Cardiac ventricle fibroblast (primary cell): Measurements from ENCODE around the gene PIAS3. TPM values are rescaled to one million over a fixed set of nuclear protein-coding genes. Genes with fewer than 3 reads are reported as not detected.

Experiments
- total RNA-seq: library from RNA; depleted of rRNA; stranded (reverse); fragments of >200 nt; gene quantifications from 2 replicates; pipeline ENCODE4 v1.2.3, GENCODE V29; 2015

Gene PIAS3
- total RNA-seq = 26.1 and 26.3 TPM in 2 replicates

DNA sequence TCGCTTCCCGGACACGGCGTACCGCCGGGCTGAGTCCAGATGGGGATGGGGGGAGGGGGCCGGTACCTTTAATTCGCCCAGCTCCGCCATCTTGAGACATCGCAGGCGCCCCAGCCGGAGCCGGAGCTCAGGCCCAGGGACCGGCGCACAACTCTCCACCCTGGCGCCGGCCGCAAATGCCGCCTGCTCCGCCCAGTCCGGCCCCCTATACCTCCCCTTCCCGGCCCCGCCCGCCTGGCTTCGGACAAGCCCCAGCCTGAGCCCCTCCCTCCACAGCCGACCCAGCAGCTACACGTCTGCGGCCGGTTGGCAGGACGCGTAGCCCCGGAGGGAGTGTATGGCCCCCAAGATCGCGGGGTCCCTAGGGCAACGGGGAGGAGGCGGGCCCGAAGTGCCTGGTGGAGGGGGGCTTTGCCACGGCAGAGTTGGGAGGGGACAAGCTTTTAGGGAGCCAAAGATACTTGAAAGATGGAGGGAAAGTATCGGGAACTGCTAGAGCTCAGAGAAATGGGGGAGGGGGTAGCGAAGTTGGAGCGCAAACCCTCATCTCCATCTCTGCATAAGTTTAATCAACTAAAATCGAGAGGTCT lies at the start of gene PIAS3:
Gene PIAS3, minus strand, starts transcription at position 181 of the 590 bp plus-strand sequence. Its CDS starts 91 bp downstream, at position 90.

DNA sequence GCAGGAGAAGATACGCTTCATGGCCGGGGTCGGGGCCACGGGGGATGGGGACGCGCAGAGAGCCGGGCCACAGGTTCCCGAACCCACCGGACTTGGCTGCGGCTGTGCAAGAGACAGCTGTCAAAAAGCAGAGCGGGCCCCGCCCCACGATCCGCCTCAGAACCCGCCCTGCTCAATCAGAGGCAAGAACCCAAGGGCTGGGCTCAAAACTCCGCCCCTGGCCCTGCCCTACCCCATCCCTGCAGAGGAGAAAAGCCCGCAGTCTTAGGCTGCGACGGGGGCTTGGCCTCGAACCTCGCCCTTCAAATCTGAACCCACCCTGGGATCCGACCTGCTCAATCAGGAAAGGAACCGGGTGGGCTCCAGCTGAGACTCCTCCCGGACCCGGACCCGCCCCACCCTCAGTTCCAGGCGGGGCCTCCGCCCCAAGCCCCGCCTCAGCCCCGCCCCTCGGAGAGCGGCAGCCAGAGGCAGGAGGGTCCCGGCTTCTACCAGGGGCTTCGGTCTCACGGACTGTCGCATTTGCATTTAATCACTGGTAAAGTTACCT lies 26.9 kb upstream of the PIAS3 start, which contains the start of gene ANKRD35:
Gene ANKRD35, minus strand, starts transcription at position 129 of the 550 bp plus-strand sequence. Its CDS starts 108 bp downstream, at position 21.

DNA sequence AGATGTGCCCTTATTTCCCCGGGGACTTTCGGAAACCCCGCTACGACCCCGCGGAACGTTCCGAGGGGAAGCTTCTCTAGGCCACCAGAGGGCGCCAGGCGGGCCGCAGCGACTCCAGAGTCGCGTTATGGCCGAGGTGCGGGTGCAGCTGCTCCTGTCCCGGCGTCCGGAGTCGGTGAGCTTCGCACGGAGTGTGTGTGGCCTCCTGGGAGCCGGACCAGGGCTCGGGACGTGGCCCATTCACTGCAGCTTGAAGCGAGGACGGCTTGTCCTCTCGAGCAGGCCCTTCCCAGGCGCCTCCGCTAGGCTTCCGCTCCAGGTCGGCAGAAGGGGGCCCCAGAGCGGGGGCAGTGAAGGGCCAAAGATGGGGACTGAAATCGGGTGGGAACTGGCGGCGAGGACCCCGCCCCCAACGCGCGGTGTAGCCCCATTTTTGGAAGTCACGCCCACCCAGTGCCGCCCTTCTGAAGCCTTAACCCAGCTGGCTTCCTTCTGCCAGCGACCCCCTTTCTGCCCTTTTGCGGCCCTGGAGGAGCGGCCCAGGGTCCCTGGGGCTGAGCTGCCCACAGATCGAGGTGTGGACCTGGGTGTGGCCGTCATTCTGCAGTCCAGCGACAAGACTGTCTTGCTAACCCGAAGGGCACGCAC lies 13.2 kb downstream of the PIAS3 start, which contains the start of gene NUDT17:
Gene NUDT17, plus strand, starts transcription at position 117 of the 648 bp plus-strand sequence. Its CDS starts 11 bp downstream, at position 128.

GRCh38 chr1:145823565-145824498 lies 35.0 kb downstream of the PIAS3 start, which contains the start of the genes POLR3C and RNF115:
Gene POLR3C, plus strand, starts transcription at chr1:145824200. Its CDS starts 1,577 bp downstream, at chr1:145825777.
Gene RNF115, minus strand, starts transcription at chr1:145824095. Its CDS starts 222 bp downstream, at chr1:145823873.

Other genes starting within 250 kb of the PIAS3 start
- gene PDZK1, start 151.7 kb downstream of the PIAS3 start, total RNA-seq = 0.10 TPM in 1 of 2 replicates, not detected in the other
- not detected in 2 replicates for gene CD160, start 139.6 kb downstream of the PIAS3 start, total RNA-seq
- gene RNF115, start 35.0 kb downstream of the PIAS3 start, total RNA-seq = 6.8 and 8.2 TPM in 2 replicates
- gene POLR3C, start 34.9 kb downstream of the PIAS3 start, total RNA-seq = 22.8 and 25.5 TPM in 2 replicates
- gene NUDT17, start 13.5 kb downstream of the PIAS3 start, total RNA-seq = 0.69 and 1.4 TPM in 2 replicates
- gene ANKRD35, start 26.8 kb upstream of the PIAS3 start, total RNA-seq = 4.2 and 5.0 TPM in 2 replicates
- 12.8 and 13.1 TPM in 2 replicates for gene ITGA10, start 51.0 kb upstream of the PIAS3 start, total RNA-seq
- gene PEX11B, start 59.6 kb upstream of the PIAS3 start, total RNA-seq = 22.8 and 25.9 TPM in 2 replicates
- 115 and 134 TPM in 2 replicates for gene RBM8A, start 68.4 kb upstream of the PIAS3 start, total RNA-seq
- 36.6 and 45.0 TPM in 2 replicates for gene LIX1L, start 98.9 kb upstream of the PIAS3 start, total RNA-seq
- 0.39 and 0.75 TPM in 2 replicates for gene ANKRD34A, start 105.5 kb upstream of the PIAS3 start, total RNA-seq
- 10.4 and 13.9 TPM in 2 replicates for gene POLR3GL, start 105.6 kb upstream of the PIAS3 start, total RNA-seq
- 274 and 291 TPM in 2 replicates for gene TXNIP, start 137.5 kb upstream of the PIAS3 start, total RNA-seq
- gene HJV, start 162.7 kb upstream of the PIAS3 start, total RNA-seq = not detected in 2 replicates